ENCODE data around the gene SLX9.

The SLX9 gene

GRCh38 chr21:44980562-44981489, 41.0 kb downstream of the SLX9 start:
- no peak for DNase-seq

DNA sequence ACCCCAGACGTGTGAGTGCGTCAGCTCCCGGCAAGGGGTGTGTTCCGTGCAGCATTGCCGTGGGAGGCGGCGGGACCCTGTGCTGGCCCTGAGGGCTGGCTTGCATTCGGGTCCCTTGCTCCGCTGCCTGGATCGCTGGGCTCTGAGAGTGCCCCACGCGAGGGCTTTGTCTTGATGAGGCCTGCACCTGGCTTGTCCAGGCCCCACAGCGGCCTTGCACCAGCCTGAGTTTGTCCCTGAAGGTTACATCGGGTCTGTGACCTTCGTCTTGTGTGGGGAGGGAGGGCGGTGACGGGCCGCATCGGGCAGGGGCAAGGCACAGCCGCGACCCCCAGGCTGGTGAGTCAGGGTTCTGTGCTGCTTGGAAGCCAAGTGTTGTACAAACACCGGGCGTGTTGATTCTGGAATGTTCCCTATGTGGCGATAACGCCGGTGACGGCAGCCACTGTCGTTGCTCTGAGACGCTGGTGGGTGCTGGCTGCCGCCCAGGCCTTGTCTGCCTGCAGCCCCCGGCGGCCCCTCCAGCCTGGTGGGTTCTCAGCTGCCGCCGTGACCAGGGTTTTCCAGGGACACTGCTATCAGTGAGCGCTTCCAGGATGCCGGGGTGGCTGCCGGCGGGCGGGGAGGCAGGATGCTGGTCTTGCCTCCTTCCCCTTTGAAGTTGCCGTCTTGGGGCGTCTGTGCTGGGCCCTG, 42.9 kb downstream of the SLX9 start:
- DNase-seq: no peak

DNA sequence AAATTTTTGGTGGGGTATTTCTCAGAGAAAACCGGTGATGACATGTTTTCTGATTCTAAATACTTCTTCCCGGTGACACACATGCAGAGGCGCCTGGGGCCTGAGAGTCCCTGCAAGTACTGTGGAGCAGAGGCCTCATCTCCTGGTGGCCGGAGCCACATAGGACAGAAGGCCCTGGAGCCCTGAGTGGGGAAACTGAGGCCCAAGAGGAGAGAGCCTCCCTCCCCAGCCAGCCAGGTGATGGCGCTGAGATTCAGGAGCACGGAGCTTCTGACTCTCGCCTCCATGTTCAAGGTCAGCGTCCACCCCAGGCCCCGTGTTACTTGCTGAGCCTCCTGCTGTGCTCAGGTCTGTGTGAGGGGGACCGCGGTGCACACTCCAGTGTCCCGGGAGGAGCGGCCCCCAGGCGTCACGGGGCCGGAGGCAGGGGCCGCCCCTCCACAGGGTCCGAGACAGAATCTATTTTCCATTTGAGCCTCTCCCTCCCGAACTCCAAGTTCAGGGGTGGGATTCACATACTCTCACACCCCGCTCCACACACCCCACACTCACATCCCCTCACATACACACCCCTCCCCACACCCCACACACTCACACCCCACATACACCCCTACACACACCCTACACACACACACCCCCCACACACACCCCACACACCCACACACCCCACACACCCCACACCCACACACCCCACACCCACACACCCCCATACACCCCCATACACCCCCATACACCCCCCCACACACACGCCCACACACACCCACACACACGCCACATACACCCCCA, 43.8 kb downstream of the SLX9 start:
- no peak for DNase-seq

DNA sequence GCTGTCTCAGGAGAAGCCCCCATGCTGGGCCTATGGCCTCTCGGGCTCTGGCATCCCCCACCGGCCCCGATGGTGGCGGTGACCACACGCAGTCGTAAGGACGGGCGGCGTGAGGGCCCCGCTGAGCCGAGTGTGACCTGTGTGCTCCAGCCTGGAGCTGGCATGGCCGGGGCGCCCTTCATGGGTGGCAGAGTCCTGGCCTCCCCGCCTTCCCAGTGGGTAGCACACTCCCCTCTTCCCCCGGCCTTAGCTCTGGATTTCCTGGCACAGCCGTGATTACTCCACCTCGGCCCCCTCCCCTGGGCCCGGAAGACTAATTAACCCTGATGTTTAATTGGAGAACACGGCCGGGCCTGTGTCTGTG, 44.6 kb downstream of the SLX9 start:
- no peak for DNase-seq

GRCh38 chr21:44984792-44985440, 45.1 kb downstream of the SLX9 start:
- no peak for DNase-seq

DNA sequence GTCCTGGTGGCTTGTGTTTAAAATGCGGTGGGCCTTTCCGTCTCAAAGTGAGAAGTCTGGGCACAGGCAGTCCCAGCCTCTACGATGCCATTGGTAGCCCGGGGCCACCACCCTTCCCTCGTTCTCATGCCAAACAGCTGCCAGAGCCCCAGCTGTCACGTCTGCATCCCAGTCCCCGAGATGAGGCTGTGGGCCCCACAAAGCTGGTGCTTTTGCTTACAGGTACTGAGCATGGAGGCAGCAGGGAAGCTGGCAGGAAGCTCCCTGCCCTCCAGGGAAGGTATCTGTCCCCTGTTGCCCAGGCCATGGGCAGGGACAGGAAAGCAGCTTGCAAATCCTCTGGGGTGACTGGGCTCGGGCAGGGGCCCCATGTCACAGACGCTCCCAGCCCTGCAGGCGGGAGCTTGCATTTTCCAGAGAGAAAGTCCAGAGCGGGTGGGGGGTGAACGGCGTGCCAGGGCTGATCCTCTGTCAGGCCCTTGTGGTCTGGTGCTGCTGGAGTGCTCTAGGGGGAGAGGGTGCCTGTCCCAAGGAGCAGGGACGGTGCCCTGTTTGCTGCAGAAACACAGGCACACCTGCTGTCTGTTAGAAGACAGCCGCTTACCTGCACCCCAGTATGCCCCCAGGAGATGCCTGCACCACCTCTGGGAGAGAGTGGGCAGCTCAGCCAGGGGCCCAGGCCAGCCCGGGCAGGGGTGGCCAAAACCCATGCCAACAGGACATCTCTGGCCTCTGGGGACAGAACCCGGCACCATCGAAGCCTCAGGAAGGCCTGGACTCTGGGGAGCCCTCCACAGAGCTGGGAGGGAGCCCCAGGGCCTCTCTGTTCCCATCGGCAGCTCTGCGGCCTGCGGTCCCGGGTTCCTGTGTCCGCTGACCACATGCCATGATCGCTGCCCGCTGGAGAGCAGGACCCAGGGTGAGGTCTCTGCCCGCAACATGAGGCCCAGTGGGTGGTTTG, 45.9 kb downstream of the SLX9 start:
- DNase-seq: no peak

DNA sequence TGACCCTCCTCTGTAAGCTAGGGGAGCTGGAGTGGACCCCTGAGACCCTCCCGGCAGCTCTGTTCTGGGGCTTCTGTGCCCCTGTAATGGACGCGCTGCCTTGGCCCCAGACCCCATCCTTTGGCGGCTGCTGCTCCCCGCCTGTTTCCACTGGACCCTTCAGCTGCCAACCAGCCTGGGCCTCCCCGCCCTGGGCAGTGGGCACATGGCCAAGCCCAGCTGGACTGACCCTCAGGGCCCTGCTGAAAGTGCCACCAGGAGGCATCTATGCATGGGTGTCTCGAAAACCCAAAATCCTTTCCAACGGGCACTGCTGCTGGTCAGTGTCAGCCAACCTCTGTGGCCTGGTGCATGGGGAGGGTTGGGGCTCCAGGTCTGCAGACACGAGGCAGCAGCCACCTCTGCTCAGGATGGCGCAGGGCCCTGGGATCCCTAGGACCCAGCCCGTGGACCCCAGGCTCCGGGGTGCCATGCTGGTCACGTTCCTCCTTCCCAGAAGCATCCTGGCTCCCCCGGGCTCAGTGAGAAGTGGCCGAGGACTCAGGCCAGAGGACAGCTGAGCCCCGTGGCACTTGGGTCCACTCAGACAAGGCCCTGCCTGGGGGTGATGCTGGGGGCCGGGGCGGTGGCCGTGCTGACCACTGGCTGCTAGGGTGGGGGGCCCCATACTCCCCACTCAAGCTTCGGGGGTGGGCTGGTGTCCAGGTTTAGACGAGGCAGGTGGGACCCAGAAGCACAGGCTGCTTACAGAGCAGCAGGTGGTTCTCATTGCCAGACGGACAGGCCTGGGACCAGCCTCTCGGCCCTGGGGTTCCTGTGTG, 46.9 kb downstream of the SLX9 start:
- DNase-seq: no peak

DNA sequence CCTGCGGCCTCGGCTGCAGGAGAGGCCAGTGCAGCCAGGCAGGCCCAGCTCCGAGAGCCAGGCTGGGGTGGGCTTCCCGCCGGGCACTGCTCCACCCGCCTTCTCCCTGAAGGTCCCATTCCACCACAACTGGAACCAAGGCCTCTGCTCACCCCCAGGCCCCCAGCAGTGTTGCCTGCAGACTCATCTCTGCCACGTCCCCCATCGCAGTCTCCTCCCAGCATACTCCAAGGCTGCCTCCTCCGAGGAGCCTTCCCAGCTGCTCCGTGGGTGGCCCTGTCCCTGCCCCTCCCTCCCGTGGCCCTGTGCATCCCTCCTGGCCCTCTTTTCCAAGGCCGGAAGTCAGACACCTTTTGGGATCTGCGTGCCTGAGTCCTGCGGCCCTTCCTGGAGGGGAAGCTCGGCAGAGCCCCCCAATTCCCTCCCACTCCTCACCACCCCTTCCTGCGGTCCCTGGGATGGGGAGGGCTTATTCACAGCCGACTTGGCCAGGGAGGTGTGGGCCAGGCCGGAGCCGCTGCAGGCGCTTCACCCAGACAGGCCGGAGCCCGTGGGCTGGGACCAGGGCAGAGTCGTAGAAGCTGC, 47.6 kb downstream of the SLX9 start:
- DNase-seq: no peak

GRCh38 chr21:44987886-44988606, 48.2 kb downstream of the SLX9 start:
- DNase-seq: no peak

- DNase-seq: no peak
Observed at GRCh38 chr21:44988607-44989536, 49.0 kb downstream of the SLX9 start.

GRCh38 chr21:44989537-44989886, 49.7 kb downstream of the SLX9 start:
- DNase-seq: no peak

DNA sequence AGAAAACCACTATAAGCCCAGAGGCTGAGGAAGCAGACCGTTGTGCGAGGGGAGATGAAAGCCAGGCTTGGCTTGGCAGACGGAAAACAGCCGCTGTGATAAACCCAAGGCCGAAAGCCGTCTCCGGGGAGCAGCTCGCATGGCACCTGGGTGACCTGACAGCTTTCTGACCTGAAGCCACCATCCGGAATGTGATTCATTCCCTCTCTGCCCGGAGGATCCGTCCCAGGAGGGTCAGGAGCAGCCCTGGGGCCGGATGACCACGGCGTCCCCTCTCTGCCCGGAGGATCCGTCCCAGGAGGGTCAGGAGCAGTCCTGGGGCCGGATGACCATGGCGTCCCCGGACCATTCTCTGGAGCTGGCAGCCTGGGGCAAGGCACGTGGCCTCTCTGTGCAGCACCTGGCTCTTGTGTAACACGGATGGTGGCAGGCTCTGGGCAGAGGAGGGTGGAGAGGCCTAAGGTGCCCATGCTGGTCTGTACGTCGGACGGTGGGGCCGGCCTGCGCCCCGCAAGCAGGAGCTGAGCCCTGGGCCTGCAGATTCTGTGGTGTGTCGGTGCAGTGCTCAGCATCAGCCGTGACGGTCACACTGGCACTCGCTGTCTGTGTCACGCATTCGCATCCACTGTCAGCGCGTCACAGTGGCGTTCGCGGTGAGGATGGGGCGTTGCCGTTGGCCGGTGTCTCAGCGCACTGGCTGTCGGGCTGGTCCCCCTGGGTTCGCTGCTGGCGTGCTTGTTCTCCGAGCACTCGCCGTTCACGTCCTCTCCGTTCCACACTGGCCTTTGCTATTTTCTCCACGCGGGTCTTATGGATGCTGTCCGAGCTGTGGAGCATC, 50.3 kb downstream of the SLX9 start:
- no peak for DNase-seq

- no peak for DNase-seq
Observed at GRCh38 chr21:44990921-44991320, 51.1 kb downstream of the SLX9 start.

GRCh38 chr21:44991538-44992483, 52.0 kb downstream of the SLX9 start:
- no peak for DNase-seq

GRCh38 chr21:44992608-44993031, 52.8 kb downstream of the SLX9 start:
- DNase-seq: no peak

DNA sequence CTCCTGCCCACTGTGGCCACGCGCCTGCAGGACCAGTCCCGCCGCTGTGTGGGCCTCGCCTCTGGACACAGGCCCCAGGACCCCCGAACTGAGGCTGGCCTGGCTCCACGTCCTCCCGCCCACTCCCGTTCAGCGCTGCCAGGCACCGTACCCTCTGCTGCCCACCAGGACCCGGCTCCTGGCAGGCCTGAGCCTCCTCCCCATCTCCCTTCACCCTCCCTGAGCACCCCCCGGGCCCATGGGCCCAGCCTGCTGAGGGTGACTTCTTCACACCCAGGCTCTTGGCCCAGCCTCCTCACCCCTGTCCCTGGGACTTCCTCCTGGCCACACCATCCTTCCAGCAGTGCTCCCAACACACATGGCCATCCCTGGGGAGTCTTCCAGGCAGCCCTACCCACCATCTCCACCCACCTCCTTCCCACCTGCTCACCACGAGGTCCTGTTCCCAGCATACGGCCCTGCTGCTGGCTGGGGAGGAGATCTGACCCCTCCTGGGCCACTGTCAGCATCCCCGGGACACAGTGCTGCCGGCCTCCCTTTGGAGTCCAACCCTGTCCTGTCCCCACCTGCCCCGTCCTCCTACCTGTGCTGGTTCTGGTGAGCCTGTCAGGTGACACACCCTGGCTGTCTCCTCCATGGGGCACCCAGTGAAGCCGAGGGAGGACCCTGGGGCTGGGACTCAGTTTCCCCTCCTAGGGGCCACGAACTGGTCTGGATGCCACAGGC, 53.7 kb downstream of the SLX9 start:
- no peak for DNase-seq
